SK-N-MC (cell line): ENCODE results near the gene KNTC1.

Experiments
- EZH2 ChIP-seq: fragments of 200-600 bp; sonication (generic); IDR thresholded peaks from one replicate; pipeline ENCODE4 v1.6.1; 2017; ENCODE audit warnings: antibody characterized with exemption
- FOXP2 ChIP-seq: optimal IDR thresholded peaks from 2 replicates; pipeline ENCODE3; 2011; ENCODE audit warnings: mild to moderate bottlenecking, moderate library complexity; ENCODE audit not compliant: insufficient read depth; ENCODE audit errors: extremely low read length, control extremely low read depth
- POLR2AphosphoS5 ChIP-seq: IDR thresholded peaks from 2 replicates; pipeline ENCODE4 v1.6.1; 2012; ENCODE audit warnings: mild to moderate bottlenecking, low read depth, low read length, borderline replicate concordance

- TF ChIP-seq EZH2 (no peak), POLR2AphosphoS5 (no peak), FOXP2 (no peak)
Measured at GRCh38 chr12:122665759-122666158, 138.7 kb downstream of the KNTC1 start.
